ENCODE results near the gene TDRKH.

Gene TDRKH

DNA sequence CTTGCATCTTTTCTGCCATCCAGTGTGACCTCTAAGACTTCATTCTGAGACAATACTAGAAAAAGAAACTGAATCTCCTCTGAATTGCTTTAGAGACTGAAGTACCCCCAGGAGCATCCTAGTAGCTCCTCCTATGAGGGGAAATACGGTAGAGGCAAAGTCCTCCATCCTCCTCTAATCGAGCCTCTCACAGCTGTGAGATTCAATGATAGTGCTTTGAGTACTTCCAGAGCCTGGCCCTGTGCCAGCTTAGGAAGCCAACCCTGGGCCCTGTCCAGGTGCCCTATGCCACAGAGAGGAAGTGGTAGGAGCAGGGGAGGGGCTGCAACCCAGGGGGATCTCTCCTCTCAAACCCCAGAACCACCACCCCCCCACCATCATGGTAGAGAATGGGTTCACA is 30.6 kb upstream of the TDRKH start:
- peak; percentile 39 for DNase-seq

DNA sequence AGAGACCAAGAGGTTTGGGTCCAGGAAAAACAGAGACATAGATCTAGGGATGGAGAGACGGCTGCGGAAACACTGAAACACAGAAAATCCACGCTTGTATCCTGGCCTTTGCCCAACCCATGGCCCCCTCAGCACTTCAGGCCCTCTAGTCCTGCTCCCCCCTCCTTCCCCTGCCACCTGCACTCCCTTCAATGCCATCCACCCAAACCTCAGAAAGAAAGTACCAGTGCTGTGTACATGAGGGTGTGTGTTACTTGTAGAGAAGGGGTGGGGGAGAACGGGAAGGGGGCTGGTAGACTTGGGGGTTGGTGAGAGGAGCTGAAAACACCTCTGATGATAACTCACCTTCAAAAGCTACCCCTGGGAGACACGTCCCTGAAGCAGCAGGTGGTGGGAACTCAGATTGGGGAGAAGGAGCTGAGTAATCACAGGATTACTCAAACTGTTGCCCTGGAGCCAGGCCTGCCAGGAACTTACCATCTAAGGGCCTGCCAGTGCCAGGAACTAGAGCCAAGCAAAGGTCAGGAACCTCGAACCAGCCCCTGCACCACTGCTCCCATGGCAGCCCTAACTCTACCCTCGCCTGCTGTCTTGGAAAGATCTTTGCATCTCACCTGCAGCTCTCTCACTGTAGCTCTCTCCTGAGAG is 29.8 kb upstream of the TDRKH start:
- DNase-seq: no peak

DNA sequence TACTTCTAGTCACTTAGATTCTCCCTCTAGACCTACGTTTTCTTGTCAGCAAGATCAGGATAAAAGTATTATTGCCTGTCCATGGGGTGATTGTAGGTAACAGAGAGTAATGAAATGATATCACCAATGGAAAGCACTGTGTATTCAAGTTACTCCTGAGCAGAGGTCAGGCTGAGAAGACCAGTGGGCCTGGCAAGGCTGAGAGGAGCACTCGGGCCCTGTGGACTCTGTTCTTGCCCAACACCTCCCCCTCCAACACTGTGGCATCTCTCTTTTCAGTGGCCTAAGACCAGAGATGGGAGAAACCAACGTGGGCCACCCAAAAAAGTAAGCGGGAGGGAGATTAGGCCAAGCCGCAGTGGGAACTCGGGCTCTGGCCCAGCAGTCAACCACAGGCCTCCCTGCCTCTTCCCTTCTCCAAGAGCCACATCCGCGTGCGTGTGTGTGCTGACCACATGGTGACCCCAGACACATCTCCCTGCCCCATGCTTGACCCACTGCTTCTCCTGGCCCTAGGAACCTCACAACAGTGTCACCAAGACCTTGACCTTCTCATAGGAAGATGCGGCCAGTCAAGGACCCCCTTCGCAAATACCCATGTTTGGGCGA is 29.0 kb upstream of the TDRKH start:
- DNase-seq: no peak

DNA sequence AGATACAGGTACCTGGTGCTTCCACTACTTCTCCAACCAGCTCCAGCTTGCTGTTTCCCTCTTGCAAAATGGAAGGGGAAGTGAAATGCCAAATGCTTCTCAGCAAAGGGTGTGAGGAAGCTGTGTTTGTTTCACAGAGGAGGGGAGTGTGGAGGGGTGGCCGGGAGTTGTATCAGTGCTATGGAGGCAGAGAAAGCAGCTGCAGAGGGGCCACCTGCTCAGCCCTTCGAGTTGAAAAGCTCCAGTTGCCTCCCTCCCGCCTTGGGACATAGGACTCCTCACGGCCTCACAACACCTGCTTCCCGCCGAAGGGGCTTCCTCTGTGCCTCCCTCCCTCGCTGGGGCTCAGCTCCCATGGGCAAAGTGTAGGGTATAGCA is 27.0 kb upstream of the TDRKH start:
- DNase-seq: no peak

DNA sequence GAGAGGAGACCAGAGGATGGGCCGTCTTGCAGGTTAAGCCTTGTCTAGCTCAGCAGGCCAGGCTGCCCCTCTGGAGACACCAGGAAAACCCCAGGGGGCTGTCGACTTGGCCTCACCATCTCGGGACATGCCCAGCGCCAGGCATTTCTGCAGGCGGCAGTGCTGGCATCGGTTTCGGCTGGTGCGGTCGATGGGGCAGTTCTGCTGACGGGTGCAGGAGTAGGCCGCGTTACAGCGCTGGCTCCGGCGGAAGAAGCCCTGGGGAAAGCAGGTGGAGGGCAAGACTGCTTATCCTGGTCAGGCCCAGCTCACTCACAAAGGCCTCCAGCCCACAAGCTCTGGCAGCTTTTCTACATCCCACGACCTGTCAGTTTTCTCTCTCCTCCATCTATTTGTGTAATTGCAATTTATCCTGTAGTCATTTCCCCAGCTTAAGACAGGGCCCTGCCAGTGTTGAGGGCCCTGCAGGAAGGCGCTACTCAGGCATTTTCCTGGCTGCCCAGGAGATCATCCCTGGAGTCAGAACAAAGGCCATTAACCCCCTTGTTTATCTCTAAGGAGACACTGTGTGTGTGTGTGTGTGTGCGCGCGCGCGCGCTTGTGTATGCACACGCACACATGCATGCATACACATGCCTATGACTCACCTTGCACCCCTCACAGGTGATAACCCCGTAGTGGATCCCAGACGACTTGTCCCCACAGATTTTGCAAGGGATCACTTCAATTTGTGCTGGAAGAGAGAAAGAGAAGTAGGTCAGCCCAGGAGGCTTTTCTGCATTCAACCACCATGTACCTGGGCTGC is 26.4 kb upstream of the TDRKH start:
- no peak for DNase-seq

GRCh38 chr1:151815716-151816327 is 25.5 kb upstream of the TDRKH start:
- peak; percentile 69 for DNase-seq

- DNase-seq: no peak
Measured at GRCh38 chr1:151814971-151815545, 24.8 kb upstream of the TDRKH start.

- no peak for DNase-seq
Measured at GRCh38 chr1:151814426-151814825, 24.1 kb upstream of the TDRKH start.

DNA sequence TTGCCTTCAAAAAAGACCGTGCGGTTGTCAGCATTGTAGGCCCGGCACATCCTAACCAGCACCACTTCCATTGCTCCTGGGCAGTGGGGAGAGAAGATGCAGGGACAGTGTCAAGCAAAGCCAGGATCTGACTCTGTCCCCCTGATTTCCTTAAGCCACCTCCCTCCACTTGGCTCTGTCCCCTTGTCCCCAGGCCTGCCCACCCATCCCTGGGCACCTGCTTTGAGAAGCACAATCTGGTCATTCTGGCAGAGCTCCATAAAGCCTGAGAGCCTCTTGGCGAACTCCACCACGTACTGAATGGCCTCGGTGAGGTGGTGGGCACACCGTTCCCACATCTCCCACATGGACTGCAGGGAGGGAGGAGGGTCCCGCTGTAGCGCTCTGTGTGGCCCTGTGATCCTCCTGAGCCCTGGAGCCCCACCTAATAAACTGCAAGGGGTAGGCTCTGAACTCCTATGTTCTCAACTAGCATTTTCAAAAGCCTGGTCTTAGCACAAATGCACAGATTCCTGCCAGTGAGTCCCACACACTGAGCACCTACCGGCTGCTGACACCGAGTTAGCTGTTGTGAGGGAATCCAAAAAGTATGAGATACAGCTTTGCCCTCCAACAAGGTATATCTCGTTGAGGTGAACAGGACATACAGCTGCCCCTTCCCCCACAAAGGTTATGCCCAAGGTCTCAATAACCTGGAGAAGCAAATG is 23.1 kb upstream of the TDRKH start:
- no peak for DNase-seq

- no peak for DNase-seq
Measured at GRCh38 chr1:151811181-151811580, 20.9 kb upstream of the TDRKH start.

DNA sequence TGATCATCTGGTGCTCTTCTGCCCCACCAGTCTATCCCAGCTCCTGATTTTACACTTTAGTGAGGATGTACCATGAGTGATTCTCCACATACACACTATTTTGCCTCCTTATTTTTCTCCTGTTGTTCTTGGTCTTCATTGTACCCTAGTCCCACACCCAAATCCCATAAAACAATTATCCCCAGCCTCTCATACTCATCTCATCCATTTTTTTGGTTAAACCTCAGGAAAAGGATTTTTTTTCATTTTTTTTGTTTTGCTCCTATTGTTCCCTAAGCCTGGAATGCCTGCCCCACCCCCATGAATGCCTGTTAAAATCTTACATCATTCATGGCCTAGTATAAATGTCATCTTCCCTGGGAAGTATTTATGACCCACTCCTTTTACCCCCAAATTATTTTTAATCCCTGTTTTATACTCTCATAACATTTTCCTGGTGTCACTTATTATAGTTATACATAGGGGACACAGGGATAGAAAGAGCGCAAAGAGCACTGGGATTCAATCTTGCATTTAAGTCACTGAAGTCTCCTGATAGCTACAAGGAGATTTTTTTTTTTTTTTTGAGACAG is 19.8 kb upstream of the TDRKH start:
- no peak for DNase-seq

- DNase-seq: no peak
Measured at GRCh38 chr1:151809290-151809984, 19.1 kb upstream of the TDRKH start.

DNA sequence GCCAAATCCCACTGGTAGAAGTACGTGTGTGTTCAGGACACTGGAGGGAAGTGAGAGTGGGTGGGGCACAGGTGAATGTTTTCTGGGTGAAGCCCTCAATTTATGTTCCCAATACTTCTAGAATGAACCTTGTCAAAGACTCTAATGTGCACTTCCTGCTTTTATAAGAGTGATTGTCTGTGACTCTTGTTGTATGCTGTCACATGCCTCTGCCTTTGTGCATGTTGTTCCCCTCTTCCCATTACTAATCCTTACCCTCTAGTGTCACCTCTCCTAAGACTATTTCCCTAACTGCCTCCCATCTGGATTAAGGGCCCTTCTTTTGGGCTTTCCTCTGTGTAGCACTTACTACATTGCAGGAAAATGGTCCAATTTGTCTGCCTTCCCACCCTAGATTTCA is 17.5 kb upstream of the TDRKH start:
- DNase-seq: no peak

GRCh38 chr1:151807131-151807530 is 16.8 kb upstream of the TDRKH start:
- no peak for DNase-seq

DNA sequence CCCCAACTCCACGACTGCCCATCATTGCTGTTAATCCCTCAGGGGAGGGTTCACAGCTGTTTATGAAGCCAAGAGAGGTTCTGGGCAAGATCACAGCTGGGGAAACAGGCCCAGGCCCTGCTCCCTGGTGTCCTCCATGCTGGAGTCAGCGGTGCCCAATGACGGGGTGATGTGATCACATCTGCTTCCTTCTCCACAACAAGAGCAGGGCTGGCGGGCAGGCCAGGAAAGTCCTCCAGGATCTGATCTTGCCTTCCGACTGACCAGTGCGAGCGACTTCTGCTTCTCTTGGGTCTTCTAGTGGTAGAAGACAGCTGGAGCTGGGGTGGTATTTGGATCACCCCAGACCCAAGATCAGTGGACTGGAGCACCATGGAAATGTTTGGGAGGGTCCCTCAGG is 15.9 kb upstream of the TDRKH start:
- DNase-seq: no peak

DNA sequence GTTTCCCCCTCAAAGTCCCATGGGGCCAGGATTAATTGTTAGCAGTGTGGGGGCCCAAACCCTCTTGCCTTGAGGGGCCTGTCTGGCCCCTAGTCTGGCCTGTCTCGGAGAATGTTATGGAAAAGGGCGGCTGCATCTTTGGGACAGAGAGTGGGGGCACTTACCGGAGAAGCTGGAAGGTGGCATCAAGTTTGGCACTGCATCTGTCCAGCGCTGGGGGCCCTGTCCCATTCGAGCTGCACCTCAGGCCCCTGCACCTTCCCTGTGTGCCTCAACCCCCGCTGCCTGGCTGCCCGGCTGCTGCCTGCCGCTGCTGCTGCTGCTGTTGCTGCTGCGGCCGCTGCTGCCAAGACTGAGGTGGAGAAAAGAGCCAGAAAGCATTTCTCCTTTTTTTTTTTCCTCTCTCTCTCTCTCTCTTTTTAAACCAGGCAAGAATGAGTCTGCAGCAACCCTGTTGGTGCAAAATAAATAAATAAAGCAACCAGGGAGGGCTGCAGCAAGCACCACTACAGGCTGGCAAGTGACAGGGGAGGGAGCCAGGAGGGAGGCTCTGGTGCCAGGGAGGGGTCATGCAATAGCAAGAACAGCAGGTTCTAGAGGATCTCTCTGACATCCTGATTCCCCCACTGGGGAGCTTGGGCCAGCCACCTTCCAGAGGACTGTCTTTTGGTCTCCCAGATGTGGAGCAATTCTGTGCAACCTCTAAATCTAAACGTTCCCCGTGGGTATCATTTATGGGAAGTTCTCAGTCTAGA is 14.9 kb upstream of the TDRKH start, which contains the start of gene LINGO4:
Gene LINGO4 (minus strand): TSS at position 354 of the 755 bp plus-strand sequence. CDS start 2,715 bp downstream, outside the sequence.
- DNase-seq: no peak

- DNase-seq: no peak
Measured at GRCh38 chr1:151803915-151804314, 13.6 kb upstream of the TDRKH start.

GRCh38 chr1:151803164-151803563 is 12.9 kb upstream of the TDRKH start:
- no peak for DNase-seq

GRCh38 chr1:151802372-151802771 is 12.1 kb upstream of the TDRKH start:
- no peak for DNase-seq

- no peak for DNase-seq
Measured at GRCh38 chr1:151801846-151802245, 11.5 kb upstream of the TDRKH start.

GRCh38 chr1:151801310-151801820 is 11.1 kb upstream of the TDRKH start:
- DNase-seq: no peak
